Measurements from ENCODE around the gene SLC35G6.

Gene SLC35G6

GRCh38 chr17:7508145-7508544 lies 26.9 kb downstream of the SLC35G6 start:
- DNase-seq = no peak

GRCh38 chr17:7508846-7509245 lies 27.6 kb downstream of the SLC35G6 start:
- no peak for DNase-seq

GRCh38 chr17:7509937-7510336 lies 28.7 kb downstream of the SLC35G6 start:
- no peak for DNase-seq

GRCh38 chr17:7511108-7511507 lies 29.9 kb downstream of the SLC35G6 start:
- DNase-seq = no peak

- no peak for DNase-seq
Observed at GRCh38 chr17:7512105-7512504, 30.9 kb downstream of the SLC35G6 start.

- no peak for DNase-seq
Observed at GRCh38 chr17:7512824-7513540, 31.7 kb downstream of the SLC35G6 start.

GRCh38 chr17:7513850-7514419 lies 32.7 kb downstream of the SLC35G6 start:
- no peak for DNase-seq

GRCh38 chr17:7515911-7516610 lies 34.8 kb downstream of the SLC35G6 start:
- no peak for DNase-seq

- DNase-seq = no peak
Observed at GRCh38 chr17:7523033-7523432, 41.8 kb downstream of the SLC35G6 start.

GRCh38 chr17:7528842-7529241 lies 47.6 kb downstream of the SLC35G6 start:
- no peak for DNase-seq

- no peak for DNase-seq
Observed at GRCh38 chr17:7530023-7530900, 49.0 kb downstream of the SLC35G6 start.
